ENCODE measurements around the gene LDHB. TPM values are rescaled to one million over a fixed set of nuclear protein-coding genes. Genes with fewer than 3 reads are reported as not detected.
"Not testable (repeated sequence)": the region's sequence is repeated elsewhere in the genome, so short reads cannot be mapped to it uniquely, and the experiment has no call there.

LDHB gene
- total RNA-seq, 2 experiments from 2014 or later, result 911 to 954 TPM

GRCh38 chr12:21650997-21651396 is 6.6 kb downstream of the LDHB start:
- H3K27ac Mint-ChIP-seq, result peak overlapping the region; percentile 58
- peak overlapping the region; percentile 2 for H3K4me3 Mint-ChIP-seq
- no peaks in the 10 kb centered on the region for H3K27me3 Mint-ChIP-seq
- no peaks in the 10 kb centered on the region for H3K9me3 Mint-ChIP-seq
- POLR2A ChIA-PET, result interaction anchor here (0.8 kb wide), 1 partner anchor 36 kb away, joined by 3 read pairs; no protein-coding TSS in a partner anchor
- H3K36me3 Mint-ChIP-seq, result peaks cover 56% of the 10 kb centered on the region
- ATAC-seq (ENCODE audit: low read depth) (no peak), DNase-seq (no peak)
- H3K4me1 Mint-ChIP-seq, result peaks cover 65% of the 10 kb centered on the region

GRCh38 chr12:21649034-21649433 is 8.6 kb downstream of the LDHB start:
- no peak overlapping the region for H3K27ac Mint-ChIP-seq
- POLR2A ChIA-PET, result interaction anchor here (3.8 kb wide), 1 partner anchor 9 kb away, joined by 24 read pairs; the partner anchor contains the start of gene LDHB
- ATAC-seq (ENCODE audit: low read depth), result no peak
- peaks cover 60% of the 10 kb centered on the region for H3K4me1 Mint-ChIP-seq
- H3K9me3 Mint-ChIP-seq, result no peaks in the 10 kb centered on the region
- no peak overlapping the region for H3K4me3 Mint-ChIP-seq
- peaks cover 56% of the 10 kb centered on the region for H3K36me3 Mint-ChIP-seq
- H3K27me3 Mint-ChIP-seq, result no peaks in the 10 kb centered on the region
- DNase-seq, result no peak

GRCh38 chr12:21648378-21648777 is 9.3 kb downstream of the LDHB start:
- no peaks in the 10 kb centered on the region for H3K9me3 Mint-ChIP-seq
- H3K27ac Mint-ChIP-seq, result peak overlapping the region; percentile 36
- H3K4me3 Mint-ChIP-seq, result no peak overlapping the region

GRCh38 chr12:21647179-21647578 is 10.5 kb downstream of the LDHB start:
- Mint-ChIP-seq H3K36me3 (peaks cover 51% of the 10 kb centered on the region), H3K4me3 (no peak overlapping the region), H3K27ac (peak overlapping the region; percentile 55), H3K27me3 (no peaks in the 10 kb centered on the region), H3K4me1 (peaks cover 53% of the 10 kb centered on the region), H3K9me3 (no peaks in the 10 kb centered on the region)
- DNase-seq (no peak), ATAC-seq (ENCODE audit: low read depth) (no peak)
- POLR2A ChIA-PET, result interaction anchor here (3.8 kb wide), 1 partner anchor 11 kb away, joined by 24 read pairs; the partner anchor contains the start of gene LDHB

More at GRCh38 chr12:21648378-21648777, 9.3 kb downstream of the LDHB start:
- peaks cover 57% of the 10 kb centered on the region for H3K36me3 Mint-ChIP-seq
- H3K4me1 Mint-ChIP-seq, result peaks cover 60% of the 10 kb centered on the region
- H3K27me3 Mint-ChIP-seq, result no peaks in the 10 kb centered on the region
- no peak for DNase-seq
- no peak for ATAC-seq (ENCODE audit: low read depth)
- POLR2A ChIA-PET, result interaction anchor here (3.8 kb wide), 1 partner anchor 10 kb away, joined by 24 read pairs; the partner anchor contains the start of gene LDHB

GRCh38 chr12:21645041-21645500 is 12.6 kb downstream of the LDHB start:
- POLR2A ChIA-PET; ATAC-seq (ENCODE audit: low read depth): not testable (repeated sequence)

GRCh38 chr12:21644516-21644915 is 13.1 kb downstream of the LDHB start:
- peaks cover 50% of the 10 kb centered on the region for H3K36me3 Mint-ChIP-seq
- POLR2A ChIA-PET, result no interaction called here
- DNase-seq (no peak), ATAC-seq (ENCODE audit: low read depth) (no peak)
- H3K4me3 Mint-ChIP-seq, result no peak overlapping the region
- H3K27ac Mint-ChIP-seq, result no peak overlapping the region
- peaks cover 44% of the 10 kb centered on the region for H3K4me1 Mint-ChIP-seq
- H3K27me3 Mint-ChIP-seq, result no peaks in the 10 kb centered on the region
- H3K9me3 Mint-ChIP-seq, result no peaks in the 10 kb centered on the region

More at GRCh38 chr12:21645041-21645500, 12.6 kb downstream of the LDHB start:
- Mint-ChIP-seq H3K4me1 (peaks cover 46% of the 10 kb centered on the region), H3K36me3 (peaks cover 47% of the 10 kb centered on the region), H3K27ac (peak overlapping the region; percentile 55)
- H3K27me3 Mint-ChIP-seq, DNase-seq, H3K4me3 Mint-ChIP-seq, H3K9me3 Mint-ChIP-seq: not testable (repeated sequence)

GRCh38 chr12:21643758-21644157 is 13.9 kb downstream of the LDHB start:
- no peak for DNase-seq
- peaks cover 52% of the 10 kb centered on the region for H3K36me3 Mint-ChIP-seq
- peaks cover 42% of the 10 kb centered on the region for H3K4me1 Mint-ChIP-seq
- ATAC-seq (ENCODE audit: low read depth), result no peak
- H3K27ac Mint-ChIP-seq, result peak overlapping the region; percentile 17
- no peaks in the 10 kb centered on the region for H3K27me3 Mint-ChIP-seq
- no peaks in the 10 kb centered on the region for H3K9me3 Mint-ChIP-seq
- H3K4me3 Mint-ChIP-seq, result no peak overlapping the region
- POLR2A ChIA-PET, result interaction anchor here (1.4 kb wide), 1 partner anchor 14 kb away, joined by 5 read pairs; the partner anchor contains the start of gene LDHB

- Mint-ChIP-seq H3K36me3 (peaks cover 51% of the 10 kb centered on the region), H3K4me3 (no peak overlapping the region), H3K27ac (no peak overlapping the region), H3K27me3 (no peaks in the 10 kb centered on the region), H3K4me1 (peaks cover 37% of the 10 kb centered on the region), H3K9me3 (no peaks in the 10 kb centered on the region)
- ATAC-seq (ENCODE audit: low read depth), result no peak
- POLR2A ChIA-PET, result interaction anchor here (1.4 kb wide), 1 partner anchor 15 kb away, joined by 5 read pairs; the partner anchor contains the start of gene LDHB
- no peak for DNase-seq
Observed at GRCh38 chr12:21642707-21643389, 14.8 kb downstream of the LDHB start.

- no peak overlapping the region for H3K4me3 Mint-ChIP-seq
- POLR2A ChIA-PET, result no interaction called here
- peaks cover 17% of the 10 kb centered on the region for H3K4me1 Mint-ChIP-seq
Observed at GRCh38 chr12:21638054-21638891, 19.4 kb downstream of the LDHB start.

GRCh38 chr12:21634245-21634644 is 23.4 kb downstream of the LDHB start:
- H3K4me1 Mint-ChIP-seq, result peaks cover 7% of the 10 kb centered on the region
- H3K9me3 Mint-ChIP-seq, result no peaks in the 10 kb centered on the region
- H3K36me3 Mint-ChIP-seq, result peaks cover 51% of the 10 kb centered on the region
- POLR2A ChIA-PET, result interaction anchor here (1.2 kb wide), 1 partner anchor 23 kb away, joined by 4 read pairs; the partner anchor contains the start of gene LDHB
- no peak overlapping the region for H3K27ac Mint-ChIP-seq
- no peaks in the 10 kb centered on the region for H3K27me3 Mint-ChIP-seq
- H3K4me3 Mint-ChIP-seq, result no peak overlapping the region
- DNase-seq, result no peak
- no peak for ATAC-seq (ENCODE audit: low read depth)

More at GRCh38 chr12:21638054-21638891, 19.4 kb downstream of the LDHB start:
- ATAC-seq (ENCODE audit: low read depth) (no peak), DNase-seq (no peak)
- peaks cover 58% of the 10 kb centered on the region for H3K36me3 Mint-ChIP-seq
- no peaks in the 10 kb centered on the region for H3K9me3 Mint-ChIP-seq
- H3K27ac Mint-ChIP-seq, result peak overlapping the region; percentile 61
- no peaks in the 10 kb centered on the region for H3K27me3 Mint-ChIP-seq

- no peak for ATAC-seq (ENCODE audit: low read depth)
- H3K27ac Mint-ChIP-seq, result no peak overlapping the region
- no peak overlapping the region for H3K4me3 Mint-ChIP-seq
- H3K27me3 Mint-ChIP-seq, result no peaks in the 10 kb centered on the region
- no peak for DNase-seq
- peaks cover 38% of the 10 kb centered on the region for H3K36me3 Mint-ChIP-seq
- POLR2A ChIA-PET, result no interaction called here
- no peaks in the 10 kb centered on the region for H3K9me3 Mint-ChIP-seq
- peaks cover 3% of the 10 kb centered on the region for H3K4me1 Mint-ChIP-seq
Observed at GRCh38 chr12:21631367-21631766, 26.3 kb downstream of the LDHB start.

GRCh38 chr12:21627924-21628323 is 29.7 kb downstream of the LDHB start:
- Mint-ChIP-seq H3K27ac (no peak overlapping the region), H3K4me3 (no peak overlapping the region), H3K36me3 (peaks cover 25% of the 10 kb centered on the region), H3K9me3 (peaks cover 9% of the 10 kb centered on the region), H3K27me3 (no peaks in the 10 kb centered on the region), H3K4me1 (peaks cover 5% of the 10 kb centered on the region)
- POLR2A ChIA-PET, result no interaction called here
- DNase-seq, result no peak
- ATAC-seq (ENCODE audit: low read depth), result no peak

- H3K9me3 Mint-ChIP-seq, result peaks cover 2% of the 10 kb centered on the region
- ATAC-seq (ENCODE audit: low read depth) (peak; percentile 56), DNase-seq (no peak)
- H3K27ac Mint-ChIP-seq, result peak overlapping the region; percentile 47
- POLR2A ChIA-PET, result no interaction called here
- H3K36me3 Mint-ChIP-seq, result peaks cover 3% of the 10 kb centered on the region
- peaks cover 24% of the 10 kb centered on the region for H3K4me1 Mint-ChIP-seq
- no peaks in the 10 kb centered on the region for H3K27me3 Mint-ChIP-seq
- H3K4me3 Mint-ChIP-seq, result no peak overlapping the region
Observed at GRCh38 chr12:21618566-21618965, 39.1 kb downstream of the LDHB start.

Measured in activated naive CD8-positive, alpha-beta T cell treated with anti-CD3 and anti-CD28 coated beads, Interleukin-2, amount 10 ng/mL, durations not matched to agents 7 days and 5 days (primary cell).